Mucosa of stomach (tissue), 1 donor: Measurements from ENCODE around the gene RHOT2.

Source experiments
- H3K27me3 ChIP-seq: one replicate; pipeline ENCODE4 v1.7.0; 2013; ENCODE audit warnings: mild to moderate bottlenecking, low read length; ENCODE audit not compliant: control insufficient read depth, insufficient read depth
- H3K36me3 ChIP-seq: one replicate; pipeline ENCODE4 v1.7.0; 2013; ENCODE audit warnings: low read length; ENCODE audit not compliant: control insufficient read depth, insufficient read depth
- H3K4me1 ChIP-seq: one replicate; pipeline ENCODE4 v1.7.0; 2013; ENCODE audit warnings: mild to moderate bottlenecking, low read length; ENCODE audit not compliant: control insufficient read depth, insufficient read depth
- H3K4me3 ChIP-seq: one replicate; pipeline ENCODE4 v1.7.0; 2013; ENCODE audit warnings: low read length
- H3K9ac ChIP-seq: one replicate; pipeline ENCODE4 v1.7.0; 2013; ENCODE audit warnings: mild to moderate bottlenecking, low read length, moderate library complexity
- H3K9me3 ChIP-seq: one replicate; pipeline ENCODE4 v1.7.0; 2013; ENCODE audit warnings: mild to moderate bottlenecking, low read length, moderate library complexity; ENCODE audit not compliant: control insufficient read depth
- donor health status: Pancreatic carcinoma.

RHOT2 gene

GRCh38 chr16:658679-659571 lies 9.0 kb upstream of the RHOT2 start:
- H3K9ac ChIP-seq = no peak overlapping the region
- no peaks in the 10 kb centered on the region for H3K36me3 ChIP-seq
- no peaks in the 10 kb centered on the region for H3K9me3 ChIP-seq
- no peaks in the 10 kb centered on the region for H3K27me3 ChIP-seq
- no peak overlapping the region for H3K4me3 ChIP-seq
- peaks cover 15% of the 10 kb centered on the region for H3K4me1 ChIP-seq

DNA sequence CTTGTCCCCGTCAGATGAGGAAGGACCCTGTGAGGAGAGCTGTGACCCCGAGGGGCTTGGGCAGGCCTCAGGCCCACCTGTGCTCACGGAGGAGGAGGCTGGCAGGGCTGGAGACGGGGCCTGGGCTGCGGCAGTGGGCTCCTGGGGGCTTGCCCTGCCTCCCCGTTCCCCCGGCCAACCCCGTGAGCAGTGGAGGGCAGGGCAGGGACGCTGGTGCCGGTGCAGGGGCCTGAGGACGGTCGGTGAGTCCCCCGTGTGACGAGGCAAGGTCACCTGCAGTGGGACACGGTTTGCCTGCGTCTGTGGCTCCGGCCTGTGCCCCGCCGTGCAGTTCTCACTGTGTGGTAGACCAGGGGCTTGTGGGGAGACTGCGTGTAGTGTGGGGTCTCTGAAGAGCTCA lies 8.3 kb upstream of the RHOT2 start:
- no peak overlapping the region for H3K4me3 ChIP-seq
- no peaks in the 10 kb centered on the region for H3K36me3 ChIP-seq
- H3K9me3 ChIP-seq = no peaks in the 10 kb centered on the region
- no peaks in the 10 kb centered on the region for H3K27me3 ChIP-seq
- no peak overlapping the region for H3K9ac ChIP-seq
- H3K4me1 ChIP-seq = peaks cover 15% of the 10 kb centered on the region

GRCh38 chr16:660132-660458 lies 7.8 kb upstream of the RHOT2 start:
- Histone ChIP-seq H3K4me3 (no peak overlapping the region), H3K36me3 (no peaks in the 10 kb centered on the region), H3K4me1 (peaks cover 15% of the 10 kb centered on the region), H3K9ac (no peak overlapping the region), H3K27me3 (no peaks in the 10 kb centered on the region), H3K9me3 (no peaks in the 10 kb centered on the region)

- Histone ChIP-seq H3K9ac (no peak overlapping the region), H3K4me1 (peaks cover 15% of the 10 kb centered on the region), H3K27me3 (no peaks in the 10 kb centered on the region), H3K4me3 (no peak overlapping the region), H3K9me3 (no peaks in the 10 kb centered on the region), H3K36me3 (no peaks in the 10 kb centered on the region)
Measured at GRCh38 chr16:660459-661183, 7.3 kb upstream of the RHOT2 start.

DNA sequence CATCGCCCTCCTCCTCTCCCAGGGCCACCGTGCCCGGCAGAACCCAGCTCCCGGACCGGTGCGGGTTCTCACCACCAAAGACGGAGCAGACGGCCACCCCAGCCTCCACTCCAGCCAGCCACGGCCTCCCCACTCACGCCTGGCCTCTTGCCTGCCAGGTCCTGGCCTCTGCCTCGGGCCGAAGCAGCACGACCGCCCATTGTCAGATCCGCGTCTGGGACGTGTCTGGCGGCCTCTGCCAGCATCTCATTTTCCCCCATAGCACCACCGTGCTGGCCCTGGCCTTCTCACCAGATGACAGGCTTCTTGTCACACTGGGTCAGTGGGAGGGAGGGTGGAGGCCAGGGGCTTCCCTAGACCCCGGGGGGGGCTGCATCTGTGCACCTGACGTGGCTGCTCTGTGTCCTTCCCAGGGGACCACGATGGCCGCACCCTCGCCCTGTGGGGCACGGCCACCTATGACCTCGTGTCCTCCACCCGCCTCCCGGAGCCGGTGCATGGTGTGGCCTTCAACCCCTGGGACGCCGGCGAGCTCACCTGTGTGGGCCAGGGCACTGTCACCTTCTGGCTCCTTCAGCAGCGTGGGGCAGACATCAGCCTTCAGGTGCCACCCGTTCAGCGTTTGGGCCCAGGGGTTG lies 6.6 kb upstream of the RHOT2 start:
- H3K36me3 ChIP-seq = no peaks in the 10 kb centered on the region
- H3K4me3 ChIP-seq = no peak overlapping the region
- peaks cover 15% of the 10 kb centered on the region for H3K4me1 ChIP-seq
- no peaks in the 10 kb centered on the region for H3K27me3 ChIP-seq
- H3K9me3 ChIP-seq = no peaks in the 10 kb centered on the region
- H3K9ac ChIP-seq = no peak overlapping the region

GRCh38 chr16:662095-662494 lies 5.8 kb upstream of the RHOT2 start:
- Histone ChIP-seq H3K9ac (no peak overlapping the region), H3K4me1 (peaks cover 15% of the 10 kb centered on the region), H3K27me3 (no peaks in the 10 kb centered on the region), H3K36me3 (no peaks in the 10 kb centered on the region), H3K4me3 (no peak overlapping the region), H3K9me3 (no peaks in the 10 kb centered on the region)

- no peak overlapping the region for H3K4me3 ChIP-seq
- H3K27me3 ChIP-seq = no peaks in the 10 kb centered on the region
- no peaks in the 10 kb centered on the region for H3K9me3 ChIP-seq
- H3K4me1 ChIP-seq = peaks cover 18% of the 10 kb centered on the region
- H3K9ac ChIP-seq = no peak overlapping the region
- H3K36me3 ChIP-seq = no peaks in the 10 kb centered on the region
Measured at GRCh38 chr16:662597-662996, 5.3 kb upstream of the RHOT2 start.

DNA sequence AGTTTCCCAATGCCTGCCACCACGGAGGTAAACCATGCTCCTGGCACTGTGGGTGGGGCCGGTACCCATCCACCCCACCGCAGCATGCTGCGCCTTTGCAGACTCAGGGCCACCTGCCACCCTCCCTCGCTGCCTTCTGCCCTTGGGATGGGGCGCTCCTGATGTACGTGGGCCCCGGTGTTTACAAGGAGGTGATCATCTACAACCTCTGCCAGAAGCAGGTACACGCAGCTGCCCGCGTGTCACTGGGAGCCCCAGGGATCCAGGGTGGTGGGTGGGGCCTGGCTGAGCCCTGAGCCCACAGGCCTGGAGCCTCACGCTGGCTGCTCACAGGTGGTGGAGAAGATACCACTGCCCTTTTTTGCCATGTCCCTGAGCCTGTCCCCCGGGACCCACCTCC lies 1.4 kb upstream of the RHOT2 start:
- Histone ChIP-seq H3K36me3 (peaks cover 6% of the 10 kb centered on the region), H3K4me3 (no peak overlapping the region), H3K27me3 (no peaks in the 10 kb centered on the region), H3K4me1 (peaks cover 16% of the 10 kb centered on the region), H3K9ac (no peak overlapping the region), H3K9me3 (no peaks in the 10 kb centered on the region)

GRCh38 chr16:667113-667779 lies 686 bp upstream of the RHOT2 start:
- no peaks in the 10 kb centered on the region for H3K9me3 ChIP-seq
- H3K4me3 ChIP-seq = no peak overlapping the region
- no peaks in the 10 kb centered on the region for H3K27me3 ChIP-seq
- peaks cover 15% of the 10 kb centered on the region for H3K4me1 ChIP-seq
- H3K36me3 ChIP-seq = peaks cover 6% of the 10 kb centered on the region
- peak overlapping the region; percentile 81 for H3K9ac ChIP-seq

DNA sequence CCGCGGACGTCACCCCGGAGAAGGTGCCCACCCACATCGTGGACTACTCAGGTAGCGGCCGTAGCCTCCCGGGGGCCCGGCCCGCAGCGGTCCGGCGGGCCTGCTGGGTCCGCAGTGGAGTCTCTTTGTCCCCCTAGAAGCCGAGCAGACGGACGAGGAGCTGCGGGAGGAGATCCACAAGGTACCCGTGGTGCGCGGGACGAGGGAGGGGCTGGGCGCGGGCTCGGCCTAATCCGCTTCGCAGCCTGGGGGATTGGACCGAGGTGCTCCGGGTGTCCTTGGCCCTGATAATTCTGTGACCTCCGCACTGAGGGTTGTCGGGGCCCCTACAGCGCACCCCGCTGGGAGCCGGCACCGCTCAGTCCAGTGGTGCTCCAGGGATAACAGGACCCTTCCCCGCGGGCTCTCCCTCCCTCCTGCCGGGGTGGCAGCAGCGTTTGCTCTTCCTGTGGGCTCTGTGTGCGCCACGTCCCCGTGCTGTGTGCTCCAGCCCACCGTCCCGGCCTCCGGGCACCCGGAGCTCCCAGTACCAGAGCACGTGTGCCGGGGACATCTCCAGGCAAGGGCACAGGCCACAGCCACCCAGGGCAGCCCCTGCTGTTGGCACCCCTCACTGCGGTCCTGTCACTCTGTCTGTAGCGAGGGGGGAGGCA lies 713 bp downstream of the RHOT2 start:
- Histone ChIP-seq H3K4me3 (peak overlapping the region; percentile 67), H3K9me3 (no peaks in the 10 kb centered on the region), H3K4me1 (peaks cover 15% of the 10 kb centered on the region), H3K27me3 (no peaks in the 10 kb centered on the region), H3K36me3 (peaks cover 6% of the 10 kb centered on the region), H3K9ac (peak overlapping the region; percentile 81)

- H3K27me3 ChIP-seq = no peaks in the 10 kb centered on the region
- no peak overlapping the region for H3K4me3 ChIP-seq
- H3K36me3 ChIP-seq = peaks cover 6% of the 10 kb centered on the region
- no peak overlapping the region for H3K9ac ChIP-seq
- peaks cover 19% of the 10 kb centered on the region for H3K4me1 ChIP-seq
- no peaks in the 10 kb centered on the region for H3K9me3 ChIP-seq
Measured at GRCh38 chr16:669666-670065, 1.7 kb downstream of the RHOT2 start.
